Chondrocyte (in vitro differentiated cells): Measurements from ENCODE around the gene CSNK1A1. TPM values are rescaled to one million over a fixed set of nuclear protein-coding genes. Genes with fewer than 3 reads are reported as not detected.
"Not testable (repeated sequence)": the region's sequence is repeated elsewhere in the genome, so short reads cannot be mapped to it uniquely, and the experiment has no call there.

Experiments
- DNase-seq: peaks from one replicate; pipeline ENCODE4 v3.0.0; 2021; ENCODE audit warnings: mixed read lengths, low spot score
- H3K27ac Mint-ChIP-seq: one replicate; pipeline ENCODE4 v1.8.0; 2021; ENCODE audit warnings: mild to moderate bottlenecking, moderate library complexity, mixed read lengths; ENCODE audit not compliant: unreplicated experiment
- H3K27me3 Mint-ChIP-seq: 2 replicates; pipeline ENCODE4 v1.8.0; 2021; ENCODE audit warnings: low read depth, mixed read lengths
- H3K36me3 Mint-ChIP-seq: 2 replicates; pipeline ENCODE4 v1.8.0; 2021; ENCODE audit warnings: low read depth, mixed read lengths
- H3K4me1 Mint-ChIP-seq: 2 replicates; pipeline ENCODE4 v1.8.0; 2021; ENCODE audit warnings: low read depth, mild to moderate bottlenecking, mixed read lengths
- H3K4me3 Mint-ChIP-seq: one replicate; pipeline ENCODE4 v1.8.0; 2021; ENCODE audit warnings: mild to moderate bottlenecking, moderate library complexity, mixed read lengths; ENCODE audit not compliant: unreplicated experiment
- H3K9me3 Mint-ChIP-seq: 2 replicates; pipeline ENCODE4 v1.8.0; 2021; ENCODE audit warnings: low read depth, mixed read lengths
- CTCF ChIP-seq: fragments of 200-600 bp; sonication (generic); IDR thresholded peaks from 2 replicates; pipeline ENCODE4 v1.5.0; 2021; ENCODE audit warnings: antibody characterized with exemption, mild to moderate bottlenecking, moderate library complexity
- total RNA-seq: library from RNA; stranded (reverse); gene quantifications from 3 replicates; pipeline ENCODE4 v1.2.1, GENCODE V29; 2021

Gene CSNK1A1
- total RNA-seq, 1 donor from 2014 or later: 214 TPM

GRCh38 chr5:149544028-149544420 lies 7.2 kb downstream of the CSNK1A1 start:
- TF ChIP-seq CTCF: no peak

GRCh38 chr5:149543361-149544027 lies 7.7 kb downstream of the CSNK1A1 start:
- Mint-ChIP-seq H3K4me3 (no peak overlapping the region), H3K36me3 (peaks cover 12% of the 10 kb centered on the region), H3K27ac (peak overlapping the region; percentile 56), H3K27me3 (no peaks in the 10 kb centered on the region), H3K9me3 (no peaks in the 10 kb centered on the region), H3K4me1 (peaks cover 59% of the 10 kb centered on the region)
- no peak for TF ChIP-seq CTCF
- DNase-seq: no peak

More at GRCh38 chr5:149544028-149544420, 7.2 kb downstream of the CSNK1A1 start:
- H3K9me3 Mint-ChIP-seq: no peaks in the 10 kb centered on the region
- no peaks in the 10 kb centered on the region for H3K27me3 Mint-ChIP-seq
- DNase-seq: no peak
- no peak overlapping the region for H3K4me3 Mint-ChIP-seq
- peaks cover 15% of the 10 kb centered on the region for H3K36me3 Mint-ChIP-seq
- H3K4me1 Mint-ChIP-seq: peaks cover 62% of the 10 kb centered on the region
- H3K27ac Mint-ChIP-seq: peak overlapping the region; percentile 49

- Mint-ChIP-seq H3K4me3 (no peak overlapping the region), H3K36me3 (peaks cover 11% of the 10 kb centered on the region), H3K27ac (peak overlapping the region; percentile 32), H3K9me3 (no peaks in the 10 kb centered on the region), H3K27me3 (no peaks in the 10 kb centered on the region), H3K4me1 (peaks cover 53% of the 10 kb centered on the region)
- no peak for DNase-seq
- TF ChIP-seq CTCF: no peak
Observed at GRCh38 chr5:149541893-149542292, 9.3 kb downstream of the CSNK1A1 start.

GRCh38 chr5:149540089-149540488 lies 11.2 kb downstream of the CSNK1A1 start:
- TF ChIP-seq CTCF: no peak
- no peak for DNase-seq
- Mint-ChIP-seq H3K4me3 (no peak overlapping the region), H3K9me3 (no peaks in the 10 kb centered on the region), H3K4me1 (peaks cover 46% of the 10 kb centered on the region), H3K27ac (peak overlapping the region; percentile 46), H3K27me3 (no peaks in the 10 kb centered on the region), H3K36me3 (peaks cover 11% of the 10 kb centered on the region)

- DNase-seq: no peak
- Mint-ChIP-seq H3K4me1 (peaks cover 45% of the 10 kb centered on the region), H3K36me3 (peaks cover 12% of the 10 kb centered on the region), H3K27ac (peak overlapping the region; percentile 38), H3K4me3 (no peak overlapping the region), H3K27me3 (no peaks in the 10 kb centered on the region), H3K9me3 (no peaks in the 10 kb centered on the region)
- no peak for TF ChIP-seq CTCF
Observed at GRCh38 chr5:149537374-149537975, 13.8 kb downstream of the CSNK1A1 start.

- peaks cover 45% of the 10 kb centered on the region for H3K4me1 Mint-ChIP-seq
- not testable (repeated sequence) for H3K27me3 Mint-ChIP-seq, DNase-seq, H3K9me3 Mint-ChIP-seq, H3K27ac Mint-ChIP-seq, H3K4me3 Mint-ChIP-seq
- peaks cover 10% of the 10 kb centered on the region for H3K36me3 Mint-ChIP-seq
Observed at GRCh38 chr5:149535787-149536186, 15.5 kb downstream of the CSNK1A1 start.
